TTC549 (cell line): ENCODE data around the gene CNNM3.

ENCODE experiments used
- FAIRE-seq: peaks from 2 replicates; lab custom pipeline; 2012; peaks lifted over from hg19 to GRCh38; lab: Jason Lieb, UNC

The CNNM3 gene

DNA sequence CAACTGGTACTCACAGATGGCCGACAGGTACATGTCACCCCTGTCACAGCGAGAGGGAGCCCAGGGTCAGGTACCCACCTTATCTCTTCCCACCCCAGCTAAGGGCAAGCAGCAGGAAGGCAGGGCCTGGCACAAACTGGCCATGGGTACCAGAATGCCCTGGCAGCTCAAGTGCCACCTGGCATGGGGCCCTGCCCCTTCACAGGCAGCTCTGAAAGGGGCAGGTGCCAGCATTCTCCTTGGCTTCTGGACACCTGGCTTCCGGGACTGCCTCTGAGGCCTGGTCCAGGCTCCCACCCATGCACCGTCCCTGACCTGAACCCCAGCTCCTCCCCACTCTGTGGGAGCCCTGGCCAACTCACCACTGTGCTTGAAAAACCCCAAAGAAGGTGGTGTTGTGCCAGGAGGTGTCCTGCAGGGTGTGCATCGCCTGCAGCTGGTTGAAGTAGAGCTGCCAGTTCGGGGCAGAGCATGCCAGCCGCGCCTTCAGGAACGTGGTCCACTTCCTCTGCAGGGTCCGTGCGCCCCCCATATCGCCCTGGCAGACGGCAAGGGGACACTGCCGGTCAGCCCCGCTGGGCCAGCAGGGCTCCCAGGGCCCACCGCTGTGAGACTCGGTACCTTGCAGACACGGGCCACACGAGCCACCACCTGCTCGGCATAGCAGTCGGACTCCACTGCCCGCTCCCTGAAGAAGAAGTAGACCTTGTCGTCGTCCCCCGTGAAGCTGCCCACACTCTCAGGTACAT is 48.4 kb downstream of the CNNM3 start:
- no peak for FAIRE-seq

DNA sequence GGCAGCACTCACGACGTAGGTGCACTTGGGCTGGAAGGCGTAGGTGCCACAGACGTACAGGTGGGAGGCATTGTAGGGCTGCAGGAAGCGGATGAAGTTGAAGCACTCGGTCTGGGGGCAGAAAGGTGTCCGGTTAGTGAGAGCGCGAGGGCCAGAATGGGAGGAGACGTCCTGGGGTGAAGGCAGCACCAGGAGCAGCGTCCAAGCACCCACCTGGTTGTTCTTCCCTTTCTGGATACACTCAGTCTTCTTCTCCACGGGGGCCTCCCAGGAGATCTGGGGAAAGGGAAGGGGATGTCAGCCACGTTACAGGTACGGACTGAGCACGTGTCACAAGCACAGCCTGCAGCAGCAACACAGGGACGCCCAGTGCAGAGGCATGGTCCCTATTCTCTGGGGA is 49.6 kb downstream of the CNNM3 start:
- no peak for FAIRE-seq

DNA sequence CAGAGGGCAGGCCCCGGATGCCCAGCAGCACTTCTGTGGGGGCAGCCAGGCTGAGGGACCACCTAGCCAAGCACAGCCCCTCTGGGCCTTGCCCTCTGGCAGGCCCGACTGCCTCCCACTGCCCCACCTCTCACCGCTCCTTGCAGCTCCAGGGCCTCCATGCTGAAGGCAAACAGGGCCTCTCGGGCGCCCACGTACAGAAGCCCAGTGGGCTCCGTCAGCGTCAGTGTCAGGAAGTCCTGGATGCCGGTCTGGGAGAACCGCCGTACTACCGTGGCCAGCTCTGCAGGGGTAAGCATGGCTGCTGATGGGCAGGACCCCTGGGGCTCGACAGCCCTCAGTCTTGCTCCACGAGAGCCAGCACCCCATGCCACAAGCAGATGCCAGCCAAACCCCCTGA is 50.1 kb downstream of the CNNM3 start:
- no peak for FAIRE-seq

DNA sequence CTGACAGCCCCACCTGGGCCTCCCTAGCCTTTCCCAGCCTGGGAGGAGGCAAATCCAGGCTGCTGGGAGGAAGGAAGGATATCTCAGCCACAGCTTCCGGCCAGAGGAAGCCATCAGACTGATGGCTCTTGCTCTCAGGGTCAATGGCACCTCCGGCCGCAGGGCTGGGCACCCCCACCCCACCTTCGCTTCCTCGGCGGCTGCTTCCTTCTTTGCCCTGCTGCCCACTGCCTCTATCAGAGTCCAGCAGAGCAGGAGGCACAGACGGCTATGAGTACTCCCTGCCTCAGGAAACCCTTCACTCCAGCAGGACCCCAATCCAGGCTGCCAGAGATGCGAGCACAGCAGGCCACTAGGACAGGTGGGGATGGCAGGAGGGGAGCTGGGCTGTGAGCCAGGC is 50.5 kb downstream of the CNNM3 start:
- FAIRE-seq, result no peak

DNA sequence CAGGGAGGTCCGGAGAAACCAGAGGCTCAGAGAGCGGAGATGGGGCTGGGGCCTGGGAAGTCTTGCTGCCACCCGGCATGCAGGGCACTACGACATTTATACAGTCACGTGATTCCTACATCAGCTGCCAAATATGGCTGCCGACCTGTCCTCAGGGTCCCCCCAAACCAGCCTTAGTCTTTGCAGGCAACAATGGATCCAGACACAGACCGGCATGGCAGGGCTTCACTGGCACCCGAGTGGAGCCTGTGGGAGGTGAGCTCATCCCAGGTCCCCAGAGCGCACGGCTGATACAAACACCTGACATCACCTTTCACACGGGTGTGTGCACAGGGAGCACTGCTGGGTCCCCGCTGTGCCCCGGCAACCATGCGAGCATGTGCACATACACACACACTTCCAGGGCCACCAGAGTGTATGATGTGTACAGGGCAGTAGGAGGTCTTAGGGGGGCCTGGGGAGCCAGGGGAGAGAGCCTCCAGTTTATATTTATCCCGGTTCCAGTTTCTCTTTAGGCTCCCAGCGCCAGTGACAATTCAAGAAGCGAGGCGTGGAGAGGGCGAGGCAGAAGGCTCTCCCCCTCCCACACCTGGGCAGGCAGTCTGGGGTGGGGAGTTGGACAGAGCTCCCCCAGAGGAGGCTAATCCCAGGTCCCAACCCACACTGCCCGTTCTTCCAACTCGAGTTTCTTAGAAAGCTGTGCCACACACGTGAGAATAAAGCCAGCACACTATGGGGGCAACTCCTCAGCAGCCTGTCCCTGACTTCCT is 51.1 kb downstream of the CNNM3 start:
- no peak for FAIRE-seq

DNA sequence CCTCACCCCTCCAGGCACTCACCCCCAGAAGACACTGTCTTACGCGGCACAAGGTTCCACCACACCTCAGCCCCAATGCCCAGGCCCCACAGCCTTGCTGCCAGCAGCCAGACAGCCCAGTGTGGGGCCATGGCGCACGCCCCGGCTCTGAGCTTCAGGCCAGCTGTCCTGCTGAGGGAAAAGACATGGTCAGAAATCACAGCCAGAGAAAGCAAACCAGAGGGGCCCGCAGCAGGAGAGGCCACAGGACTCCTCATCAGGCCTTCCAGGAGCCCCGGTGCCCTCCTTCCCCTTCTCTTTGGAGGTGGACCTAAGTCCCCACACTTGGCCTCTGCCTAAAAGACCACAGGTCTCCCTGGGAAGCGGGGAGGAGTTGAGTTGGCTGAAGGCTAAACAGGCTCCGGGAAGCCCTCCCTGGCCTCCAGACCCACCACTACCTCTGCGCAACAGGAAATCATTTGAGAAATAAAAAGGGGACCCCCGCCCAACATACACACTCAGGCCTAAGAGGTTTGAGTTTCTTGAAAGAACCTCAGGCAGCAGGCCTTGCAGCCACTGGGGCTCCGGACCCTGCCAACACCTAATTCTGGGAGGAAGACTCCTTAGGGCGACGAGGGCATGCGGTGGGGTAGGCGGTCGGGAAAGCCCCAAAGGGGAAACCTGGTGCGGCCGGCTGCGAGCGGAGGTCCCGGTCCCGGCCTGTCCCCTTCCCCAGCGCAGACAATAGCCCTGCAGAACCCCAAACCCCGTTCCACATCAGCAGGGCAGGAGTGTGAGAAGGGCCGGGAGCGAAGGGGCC is 51.9 kb downstream of the CNNM3 start:
- no peak for FAIRE-seq

DNA sequence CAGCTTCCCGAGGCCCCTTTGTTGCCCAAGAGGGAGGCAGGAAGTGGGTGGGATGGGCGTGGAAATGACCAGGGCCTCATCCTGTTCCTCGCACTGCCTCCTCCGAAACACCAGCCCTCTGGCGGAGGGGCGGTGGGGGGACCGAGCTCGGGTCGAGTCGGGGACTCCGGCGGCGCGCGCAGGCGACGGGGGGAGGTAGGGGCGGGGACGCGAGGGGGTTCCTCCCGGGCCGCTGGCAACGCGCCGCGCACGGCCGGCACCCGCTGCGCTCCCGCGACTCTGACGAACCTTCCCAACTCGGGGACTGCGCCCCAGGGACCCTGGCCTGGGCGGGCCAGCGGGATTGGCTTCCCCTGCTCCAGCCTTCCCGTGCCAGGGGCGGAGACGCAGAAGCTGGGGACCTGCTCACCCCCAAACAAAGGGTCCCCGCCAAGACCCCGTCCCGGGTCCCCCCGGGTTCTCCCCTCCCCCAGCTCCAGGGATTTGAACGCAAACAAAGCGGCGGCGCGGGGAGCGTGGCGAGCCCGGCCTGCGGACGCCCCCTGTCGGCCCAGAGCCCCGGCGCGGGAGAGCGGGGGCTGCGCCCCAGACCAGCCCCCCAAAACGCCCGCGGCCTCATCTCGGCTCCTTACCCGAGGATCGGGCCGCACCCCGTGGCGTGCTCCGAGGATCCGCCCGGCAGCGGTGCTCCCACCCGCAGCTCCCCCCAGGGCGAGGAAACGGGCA is 52.6 kb downstream of the CNNM3 start:
- no peak for FAIRE-seq

DNA sequence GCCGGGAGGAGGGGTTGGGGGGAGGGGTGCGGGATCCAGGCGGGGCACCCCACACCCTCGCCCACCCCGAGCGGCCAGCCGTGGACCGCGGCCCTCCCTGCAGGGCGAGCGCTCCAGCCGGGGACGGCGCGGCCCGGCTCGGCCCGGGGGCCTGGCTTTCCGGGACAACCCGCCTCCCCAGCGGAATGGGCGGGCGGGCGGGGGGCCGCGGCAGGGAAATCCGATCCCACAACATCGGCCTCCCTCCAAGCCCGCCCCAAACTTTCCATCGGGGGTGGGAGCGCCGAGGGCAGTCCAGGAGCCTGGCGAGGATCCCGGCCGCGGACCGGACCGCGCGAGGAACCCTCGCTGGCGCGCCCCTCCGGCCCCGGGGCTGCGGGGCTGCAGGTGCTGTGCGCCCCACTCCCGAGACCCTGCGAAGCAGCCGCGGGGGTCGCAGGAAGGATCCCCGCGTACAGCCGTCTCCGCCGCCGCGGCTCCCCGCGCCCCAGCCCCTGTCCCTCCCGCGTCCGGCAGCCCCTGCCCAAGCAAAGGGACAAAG is 53.3 kb downstream of the CNNM3 start:
- FAIRE-seq, result no peak

DNA sequence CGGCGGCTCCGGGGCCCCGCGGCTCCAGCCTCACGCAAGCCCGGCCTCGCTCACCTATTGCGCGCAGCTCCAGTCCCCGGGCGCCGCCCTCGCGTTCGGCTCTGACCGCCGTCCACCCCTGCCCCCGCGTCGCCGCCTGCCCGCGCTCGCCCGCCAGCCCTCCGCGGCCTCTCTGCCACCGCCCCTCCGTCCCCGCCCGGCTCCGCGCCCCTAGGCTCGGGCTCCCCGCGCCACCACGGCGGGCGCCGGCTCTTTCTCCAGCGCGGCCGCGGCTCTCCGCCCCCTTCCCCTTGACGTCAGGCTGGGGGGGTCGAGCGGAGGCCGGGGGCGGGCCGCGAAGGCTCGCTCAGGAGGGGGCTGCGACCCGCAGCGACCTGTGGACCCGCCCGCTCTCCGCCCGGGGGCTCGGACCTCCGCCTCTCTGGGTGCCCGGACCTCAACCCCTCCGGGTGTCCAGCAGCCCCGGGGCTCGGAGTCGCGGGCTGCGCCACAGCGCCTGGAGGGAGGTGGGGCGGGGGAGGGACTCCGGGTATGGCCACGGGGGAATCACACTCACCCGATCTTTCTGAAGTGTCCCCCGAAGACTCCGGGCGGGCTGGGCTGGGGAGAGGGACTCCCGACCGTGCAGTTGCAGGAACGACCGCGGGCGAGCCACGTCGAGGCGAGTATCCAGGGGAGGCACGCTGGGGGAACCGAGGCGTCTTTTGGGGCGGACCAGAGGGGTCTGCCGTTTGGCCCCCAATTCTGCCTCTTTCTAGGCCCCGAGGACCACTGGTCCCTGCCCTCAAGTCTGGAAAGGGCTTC is 54.0 kb downstream of the CNNM3 start, which contains the start of gene SEMA4C:
TSS of gene SEMA4C (minus strand) at position 259 of the 804 bp plus-strand sequence. CDS start 2,194 bp downstream, outside the sequence.
- FAIRE-seq, result no peak

DNA sequence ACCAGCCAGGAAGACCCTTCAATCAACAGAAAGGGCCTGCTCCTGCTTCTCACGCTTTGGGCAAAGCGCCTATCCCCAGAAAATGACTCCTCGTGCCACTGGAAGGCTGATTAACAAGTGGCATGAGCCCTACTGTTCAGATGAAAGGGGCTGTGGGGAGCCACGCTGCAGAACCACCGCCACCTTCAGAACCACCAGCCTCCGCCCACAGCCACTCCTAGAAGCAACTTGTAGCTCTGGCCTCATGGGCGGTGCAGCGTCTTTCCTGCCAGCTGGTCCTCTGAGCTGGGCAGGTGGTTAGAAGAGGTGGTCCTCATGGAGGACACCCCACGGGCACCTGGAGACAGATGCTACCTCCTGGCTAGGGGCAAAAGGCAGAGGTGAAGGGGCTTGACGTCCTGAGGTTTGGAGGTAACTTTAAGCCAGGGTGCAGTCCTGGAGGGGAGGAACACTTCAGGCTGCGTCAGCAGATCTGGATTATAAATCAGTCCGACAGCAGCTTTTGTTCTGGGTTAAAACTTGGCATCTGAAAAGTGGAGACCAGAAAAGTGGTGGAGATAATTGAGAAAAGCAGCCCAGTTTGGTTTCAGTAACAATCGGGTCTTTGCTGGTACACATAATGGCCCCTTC is 54.7 kb downstream of the CNNM3 start:
- FAIRE-seq, result no peak

DNA sequence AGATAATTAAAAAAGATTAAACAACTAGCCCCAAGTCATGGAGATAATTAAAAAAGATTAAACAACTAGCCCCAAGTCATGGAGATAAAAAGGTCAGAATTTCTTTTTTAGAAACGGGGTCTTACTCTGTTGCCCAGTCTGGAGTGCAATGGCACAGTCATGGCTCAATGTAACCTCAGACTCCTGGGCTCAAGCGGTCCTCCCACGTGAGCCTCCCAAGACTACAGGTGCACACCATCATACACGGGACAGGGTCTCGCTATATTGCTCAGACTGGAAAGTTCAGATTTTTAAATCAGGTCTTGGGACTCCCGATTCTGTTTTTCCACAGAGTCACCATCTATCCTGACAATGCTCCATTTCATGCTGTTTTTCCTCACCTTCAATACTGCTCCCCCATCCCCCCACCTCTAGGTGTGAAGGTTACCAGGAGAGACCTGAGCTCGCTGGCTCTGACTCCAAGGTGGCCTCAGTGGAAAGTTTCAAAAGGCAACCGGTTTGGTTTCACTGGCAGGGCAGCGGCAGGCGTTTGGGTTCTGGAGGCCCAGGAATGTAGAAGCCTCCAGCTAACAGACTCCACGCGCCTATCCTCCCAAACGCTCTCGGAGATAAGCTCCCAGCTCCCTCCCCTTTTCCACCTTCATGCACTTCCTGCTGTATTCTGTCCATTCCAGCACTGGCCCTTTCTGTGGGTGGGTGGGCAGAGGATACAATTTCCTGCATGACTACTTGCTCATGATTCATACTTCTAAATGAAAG is 56.7 kb downstream of the CNNM3 start:
- no peak for FAIRE-seq

DNA sequence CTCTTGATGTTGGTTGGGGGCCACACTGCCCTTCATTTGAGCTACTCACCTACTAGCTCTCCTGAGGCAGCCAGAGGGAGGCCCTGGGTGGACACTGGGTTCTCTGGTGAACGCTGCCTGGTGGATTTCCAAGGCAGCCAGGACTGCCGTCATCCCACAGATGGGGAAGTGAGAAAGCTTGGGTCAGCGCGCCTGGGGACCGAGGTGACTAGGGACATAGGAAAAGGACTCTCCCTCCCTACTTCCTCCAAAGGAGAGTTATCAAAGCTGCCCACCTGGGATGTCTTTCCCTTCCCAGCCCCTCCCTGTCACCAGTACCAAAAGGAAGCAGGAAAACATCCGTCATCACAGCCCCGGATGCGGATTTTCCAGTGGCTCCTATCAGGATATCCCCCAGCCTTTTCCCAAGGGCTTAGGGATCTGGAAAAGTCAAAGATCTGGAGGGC is 57.6 kb downstream of the CNNM3 start:
- FAIRE-seq, result no peak

DNA sequence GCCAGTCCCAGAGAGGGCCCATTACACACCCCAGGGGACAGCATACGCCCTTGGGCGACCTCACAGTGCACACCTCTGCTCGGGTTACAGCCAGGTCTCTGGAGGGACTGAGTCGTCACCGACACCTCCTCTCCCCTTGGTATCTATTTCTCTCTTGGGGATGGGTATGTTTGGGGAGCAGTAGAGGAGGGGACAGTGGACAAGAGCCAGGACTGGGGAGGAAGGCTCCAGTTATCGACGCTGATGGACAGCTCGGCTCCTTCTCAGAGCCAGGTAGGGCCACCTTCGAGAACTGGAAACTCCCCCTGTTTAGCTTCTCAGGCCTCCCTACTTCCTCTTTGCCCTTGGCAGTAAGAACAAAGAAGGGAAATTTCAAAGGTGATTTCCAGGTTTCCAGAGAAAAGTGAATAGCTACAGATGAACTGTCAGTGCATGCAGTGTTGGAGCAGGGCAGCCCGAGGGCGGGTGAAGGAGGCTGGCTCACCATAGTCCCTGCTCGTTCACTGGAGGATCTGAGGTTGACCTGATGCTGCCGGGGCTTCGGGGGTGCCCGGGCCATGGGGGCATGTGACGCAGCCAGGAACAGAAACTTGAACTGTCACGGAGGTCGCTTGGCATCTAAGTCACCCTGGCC is 58.2 kb downstream of the CNNM3 start:
- no peak for FAIRE-seq

DNA sequence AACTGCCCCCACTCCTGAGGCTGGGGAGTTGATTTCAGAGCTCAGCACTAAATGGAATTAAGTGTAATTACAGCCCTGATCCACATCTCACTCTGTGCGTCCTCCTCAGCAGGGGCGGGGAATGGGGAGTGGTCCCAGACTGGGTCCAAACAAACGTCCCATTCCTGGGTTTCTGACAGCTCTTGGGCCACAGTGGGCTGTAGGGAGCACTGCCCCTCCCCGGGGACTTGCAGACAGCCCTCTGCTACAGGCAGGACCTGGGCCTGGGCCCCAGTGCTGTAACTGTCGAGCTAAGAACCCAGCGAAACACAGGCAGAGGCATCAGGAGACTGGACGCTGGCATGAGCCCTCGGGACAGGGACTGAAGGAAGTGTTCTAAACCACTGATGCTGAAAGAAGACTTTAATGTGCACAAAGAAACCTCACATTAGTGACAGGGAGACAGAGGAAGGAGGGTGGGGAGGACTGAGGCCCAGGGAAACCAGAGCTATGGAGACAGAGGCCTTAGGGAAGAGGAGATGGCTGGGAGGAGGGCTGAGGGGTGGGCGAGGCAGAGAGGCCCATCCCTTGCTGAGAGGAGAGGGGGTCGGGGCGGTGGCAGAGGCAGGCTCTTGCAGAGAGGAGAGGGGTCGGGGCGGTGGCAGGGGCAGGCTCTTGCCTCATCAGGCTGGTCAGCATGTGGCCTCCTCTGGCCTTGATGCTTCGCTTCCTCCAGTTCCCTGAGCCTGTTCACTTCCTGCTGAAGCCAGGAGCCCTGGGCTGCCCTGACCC is 59.6 kb downstream of the CNNM3 start:
- FAIRE-seq, result no peak

DNA sequence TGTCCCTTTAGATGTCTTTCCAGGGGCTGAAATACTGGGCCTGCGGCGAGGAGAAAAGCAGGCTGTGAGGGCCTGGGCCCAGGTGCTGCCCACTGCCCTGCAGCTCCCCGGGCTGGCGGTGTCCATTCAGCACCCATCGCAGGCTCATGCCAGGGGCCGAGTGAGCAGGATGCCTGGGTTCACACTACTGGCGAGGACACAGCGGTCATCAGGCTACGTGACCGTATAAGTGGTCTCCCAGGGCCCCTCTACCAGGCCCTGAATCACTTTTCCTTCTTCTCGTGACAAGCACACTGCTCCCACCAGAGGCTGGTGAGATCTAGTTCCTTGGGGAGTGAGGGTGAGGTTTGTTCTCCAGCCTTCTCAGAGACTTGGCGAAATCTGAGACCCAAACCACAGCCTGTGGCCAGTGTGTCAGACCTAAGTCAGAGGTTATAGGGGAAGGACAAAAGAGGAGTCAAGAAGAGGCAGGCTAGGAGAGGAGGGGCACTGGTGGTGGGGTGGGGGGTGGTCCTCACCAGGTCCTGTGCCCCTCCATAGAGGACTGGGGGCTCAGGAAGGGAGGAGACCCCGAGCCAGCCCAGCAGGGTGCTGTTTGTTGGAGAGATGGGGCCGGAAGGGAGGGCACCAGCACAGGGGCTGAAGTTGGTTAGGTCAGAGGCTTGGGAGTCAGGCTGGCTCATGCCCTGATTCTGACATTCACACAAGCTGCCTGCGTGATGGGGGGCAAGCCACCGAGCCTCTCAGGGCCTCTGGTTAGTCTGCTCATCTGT is 60.4 kb downstream of the CNNM3 start:
- no peak for FAIRE-seq

DNA sequence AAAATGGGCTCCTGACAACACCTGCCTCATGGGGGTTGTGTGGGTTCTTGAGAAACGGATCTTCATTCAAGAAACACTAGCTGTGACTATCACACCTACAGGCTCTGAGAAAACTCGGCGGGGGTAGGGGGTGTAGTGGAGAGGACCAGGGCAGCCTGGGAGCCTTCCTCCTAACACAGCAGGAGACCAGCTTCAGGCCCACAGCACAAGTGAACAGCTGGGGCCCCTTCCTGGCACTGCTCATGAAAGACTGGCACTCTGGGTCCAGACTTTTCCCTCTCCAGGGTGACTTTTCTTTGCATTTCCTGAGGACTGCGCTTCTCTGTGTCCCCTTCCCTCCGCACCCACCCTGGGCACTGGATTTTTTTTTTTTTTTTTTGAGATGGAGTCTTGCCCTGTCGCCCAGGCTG is 61.0 kb downstream of the CNNM3 start:
- FAIRE-seq, result no peak

DNA sequence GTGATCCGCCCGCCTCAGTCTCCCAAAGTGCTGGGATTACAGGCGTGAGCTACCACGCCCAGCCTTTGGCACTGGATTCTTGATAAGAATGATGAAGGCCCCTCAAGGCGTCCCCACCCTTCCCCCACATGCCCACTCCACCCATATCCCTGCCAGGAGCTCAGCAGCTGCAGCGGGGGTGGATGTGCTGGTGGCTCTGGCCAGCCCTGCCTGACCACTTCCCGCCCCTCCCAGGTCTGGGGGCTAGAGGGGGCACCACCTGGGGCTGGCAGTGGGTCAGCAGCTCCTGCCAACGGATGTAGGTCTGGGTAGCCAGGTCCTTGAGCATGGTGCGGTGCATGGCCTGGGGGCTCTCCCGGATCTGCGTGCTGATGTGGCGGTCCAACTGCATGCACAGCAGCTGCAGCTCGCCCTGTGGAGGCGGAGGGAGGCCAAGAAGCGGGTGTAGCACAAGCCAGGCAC is 61.6 kb downstream of the CNNM3 start:
- no peak for FAIRE-seq

DNA sequence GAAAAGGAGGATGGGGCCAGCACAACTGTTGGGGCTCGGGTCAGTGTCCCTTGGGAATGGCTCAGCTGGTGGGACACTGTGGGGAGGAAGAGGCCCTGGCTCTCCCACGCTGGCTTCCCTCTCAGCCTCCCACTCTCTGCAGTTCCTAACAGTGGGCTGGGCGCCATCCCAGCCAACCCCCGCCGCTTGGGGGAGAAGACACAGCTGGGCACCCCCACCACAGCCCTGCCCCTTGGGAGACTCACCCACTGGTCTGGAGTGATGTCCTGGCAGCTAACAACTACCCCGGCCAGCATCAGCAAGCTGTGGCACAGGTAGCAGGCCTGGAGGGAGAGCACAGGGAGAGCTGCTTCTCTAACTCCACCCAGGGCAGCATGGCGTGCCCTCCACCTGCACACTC is 62.1 kb downstream of the CNNM3 start:
- FAIRE-seq, result no peak
